ENCODE data around the gene ZDHHC23.

The ZDHHC23 gene

DNA sequence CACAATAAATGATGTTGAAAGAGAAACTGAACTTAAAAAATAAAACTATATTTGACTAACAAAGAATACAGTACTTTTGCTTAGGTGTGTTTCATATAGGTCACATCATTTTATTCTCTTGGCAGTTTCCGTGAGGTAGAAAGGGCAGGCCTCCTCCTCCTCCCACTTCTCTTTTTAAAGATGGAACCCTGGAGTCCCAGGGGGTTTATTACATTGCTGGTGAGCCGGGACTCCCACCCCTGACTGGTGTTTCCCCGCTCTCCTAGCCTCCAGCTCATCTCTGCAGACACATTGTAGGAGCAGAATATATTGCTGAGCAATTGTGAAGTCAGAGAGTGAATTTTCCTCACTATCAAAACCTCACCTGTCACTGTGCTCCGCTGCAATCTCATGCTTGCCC is 30.0 kb downstream of the ZDHHC23 start:
- H3K36me3 ChIP-seq (ENCODE audit: insufficient read depth, low read length) = no peaks in the 10 kb centered on the region
- H3K27ac ChIP-seq = no peak overlapping the region
- no peak for TF ChIP-seq EZH2 (IDR thresholded peaks at IDR 0.05)
- no peak for TF ChIP-seq POLR2AphosphoS5 (IDR thresholded peaks at IDR 0.05; ENCODE audit: borderline replicate concordance, low read depth, low read length)
- no peak for TF ChIP-seq FOXP2 (optimal IDR thresholded peaks at IDR 0.05; ENCODE audit: control extremely low read depth, extremely low read length, insufficient read depth)
- no peak overlapping the region for H3K9ac ChIP-seq (ENCODE audit: insufficient read length)
- no peak for DNase-seq (ENCODE audit: low read depth, low spot score)
- H3K4me3 ChIP-seq = no peak overlapping the region
- no peaks in the 10 kb centered on the region for H3K9me3 ChIP-seq (ENCODE audit: low read depth, low read length)

DNA sequence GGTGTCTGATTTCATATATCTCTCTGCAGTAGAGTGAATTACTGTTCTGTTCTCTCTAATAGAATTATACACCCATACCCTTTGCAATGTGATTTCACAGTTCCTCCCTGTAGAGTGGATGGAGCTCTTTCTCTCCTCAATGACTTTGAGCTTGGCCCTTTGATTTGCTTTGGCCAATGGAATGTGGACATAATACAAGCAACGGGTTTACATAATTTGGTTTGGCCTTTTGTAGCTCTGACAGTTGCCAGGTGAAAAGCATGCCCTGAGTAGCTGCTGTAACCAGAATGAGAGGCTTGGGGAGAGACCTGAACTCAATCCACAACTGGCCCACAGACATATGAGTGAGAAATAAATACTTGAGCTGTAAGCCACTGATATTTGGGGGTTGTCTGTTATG is 32.1 kb downstream of the ZDHHC23 start:
- DNase-seq (ENCODE audit: low read depth, low spot score) = no peak
- Histone ChIP-seq H3K9me3 (ENCODE audit: low read depth, low read length) (no peaks in the 10 kb centered on the region), H3K36me3 (ENCODE audit: insufficient read depth, low read length) (no peaks in the 10 kb centered on the region), H3K4me3 (no peak overlapping the region), H3K27ac (no peak overlapping the region), H3K9ac (ENCODE audit: insufficient read length) (no peak overlapping the region)
- TF ChIP-seq EZH2 (IDR thresholded peaks at IDR 0.05) (no peak), POLR2AphosphoS5 (IDR thresholded peaks at IDR 0.05; ENCODE audit: borderline replicate concordance, low read depth, low read length) (no peak), FOXP2 (optimal IDR thresholded peaks at IDR 0.05; ENCODE audit: control extremely low read depth, extremely low read length, insufficient read depth) (no peak)

DNA sequence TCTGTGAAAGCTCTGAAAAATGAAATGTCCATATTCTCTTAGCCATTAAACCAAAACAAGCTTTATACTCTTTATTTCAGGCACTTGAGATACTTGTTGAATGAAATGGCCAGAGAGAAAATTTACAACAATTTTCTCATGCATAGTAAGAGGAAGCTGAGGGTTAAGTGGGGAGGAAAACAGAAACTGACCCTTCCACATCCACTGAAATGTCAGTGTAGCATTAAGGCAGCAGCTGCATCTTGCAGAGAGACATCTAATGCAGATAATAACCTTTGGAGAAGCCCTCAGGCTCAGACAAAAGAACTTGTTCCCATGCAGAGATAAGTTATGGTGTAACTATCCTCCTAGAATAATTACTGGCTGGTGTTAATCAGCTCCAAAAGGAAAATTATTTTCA is 34.0 kb downstream of the ZDHHC23 start:
- Histone ChIP-seq H3K4me3 (no peak overlapping the region), H3K9me3 (ENCODE audit: low read depth, low read length) (no peaks in the 10 kb centered on the region), H3K9ac (ENCODE audit: insufficient read length) (no peak overlapping the region), H3K36me3 (ENCODE audit: insufficient read depth, low read length) (no peaks in the 10 kb centered on the region), H3K27ac (no peak overlapping the region)
- TF ChIP-seq FOXP2 (optimal IDR thresholded peaks at IDR 0.05; ENCODE audit: control extremely low read depth, extremely low read length, insufficient read depth) = no peak
- no peak for TF ChIP-seq EZH2 (IDR thresholded peaks at IDR 0.05)
- TF ChIP-seq POLR2AphosphoS5 (IDR thresholded peaks at IDR 0.05; ENCODE audit: borderline replicate concordance, low read depth, low read length) = no peak
- DNase-seq (ENCODE audit: low read depth, low spot score) = no peak

DNA sequence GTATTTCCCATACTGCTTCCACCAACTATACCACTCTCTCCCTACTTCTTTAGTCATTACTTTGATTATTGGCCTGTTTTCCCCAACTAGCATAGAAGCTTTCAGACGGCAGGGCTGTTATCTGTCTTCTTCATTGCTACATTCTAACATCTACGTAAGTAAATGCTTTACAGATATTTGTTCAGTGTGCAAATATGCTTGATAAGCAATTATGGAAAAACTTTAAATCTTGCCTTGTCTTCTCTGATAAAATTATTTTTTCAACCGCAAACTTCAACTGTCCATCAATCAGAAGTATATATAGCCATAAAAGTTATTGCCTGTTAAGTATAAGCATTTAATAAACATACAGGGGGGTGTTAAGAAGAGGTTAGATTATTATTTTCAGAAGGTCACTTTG is 35.7 kb downstream of the ZDHHC23 start:
- no peaks in the 10 kb centered on the region for H3K36me3 ChIP-seq (ENCODE audit: insufficient read depth, low read length)
- TF ChIP-seq FOXP2 (optimal IDR thresholded peaks at IDR 0.05; ENCODE audit: control extremely low read depth, extremely low read length, insufficient read depth) (no peak), POLR2AphosphoS5 (IDR thresholded peaks at IDR 0.05; ENCODE audit: borderline replicate concordance, low read depth, low read length) (no peak), EZH2 (IDR thresholded peaks at IDR 0.05) (no peak)
- no peak overlapping the region for H3K9ac ChIP-seq (ENCODE audit: insufficient read length)
- DNase-seq (ENCODE audit: low read depth, low spot score) = no peak
- H3K27ac ChIP-seq = no peak overlapping the region
- no peak overlapping the region for H3K4me3 ChIP-seq
- H3K9me3 ChIP-seq (ENCODE audit: low read depth, low read length) = no peaks in the 10 kb centered on the region

DNA sequence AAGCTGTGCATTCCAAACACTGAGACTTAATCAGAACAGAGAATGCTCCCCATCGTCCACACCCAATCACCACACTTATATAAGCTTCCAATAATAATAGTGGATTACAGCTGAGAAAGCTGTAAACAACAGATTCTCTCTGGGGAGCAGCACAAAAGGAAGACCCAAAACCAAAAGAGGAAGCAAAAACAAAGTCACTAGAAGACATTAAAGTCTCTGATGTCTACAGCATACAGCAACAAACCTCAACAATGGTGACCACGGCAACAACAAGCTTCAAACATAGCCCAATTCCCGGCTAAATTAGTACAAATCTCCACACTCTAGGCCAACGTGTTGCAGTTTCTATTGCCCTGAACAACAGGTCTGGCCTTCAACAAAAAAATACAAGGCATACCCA is 37.7 kb downstream of the ZDHHC23 start:
- no peak overlapping the region for H3K9ac ChIP-seq (ENCODE audit: insufficient read length)
- TF ChIP-seq FOXP2 (optimal IDR thresholded peaks at IDR 0.05; ENCODE audit: control extremely low read depth, extremely low read length, insufficient read depth) (no peak), POLR2AphosphoS5 (IDR thresholded peaks at IDR 0.05; ENCODE audit: borderline replicate concordance, low read depth, low read length) (no peak), EZH2 (IDR thresholded peaks at IDR 0.05) (no peak)

DNA sequence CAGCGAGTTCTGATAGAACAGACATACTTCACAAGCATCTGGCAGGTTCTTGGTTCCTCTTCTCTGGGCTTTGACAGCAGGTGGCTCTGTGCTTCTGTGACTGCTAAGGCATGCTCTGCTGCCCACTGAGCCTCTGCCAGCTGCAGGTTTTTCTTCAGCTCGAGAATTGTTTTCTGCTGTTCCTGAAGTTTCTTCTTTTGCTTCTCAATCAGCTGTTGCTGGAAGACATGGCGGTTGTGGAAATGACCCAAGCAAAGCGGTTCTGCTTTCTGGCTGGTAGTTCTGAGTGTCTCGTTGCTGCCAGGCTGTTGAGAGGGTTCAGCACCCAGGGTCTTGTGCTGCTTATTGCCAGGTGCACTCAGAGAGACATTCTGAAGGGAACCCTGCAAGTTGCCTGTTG is 57.7 kb downstream of the ZDHHC23 start:
- no peak overlapping the region for H3K9ac ChIP-seq (ENCODE audit: insufficient read length)

More for the DNA sequence above, 37.7 kb downstream of the ZDHHC23 start:
- DNase-seq (ENCODE audit: low read depth, low spot score) = no peak
- no peaks in the 10 kb centered on the region for H3K36me3 ChIP-seq (ENCODE audit: insufficient read depth, low read length)
- no peak overlapping the region for H3K27ac ChIP-seq
- no peaks in the 10 kb centered on the region for H3K9me3 ChIP-seq (ENCODE audit: low read depth, low read length)
- no peak overlapping the region for H3K4me3 ChIP-seq

DNA sequence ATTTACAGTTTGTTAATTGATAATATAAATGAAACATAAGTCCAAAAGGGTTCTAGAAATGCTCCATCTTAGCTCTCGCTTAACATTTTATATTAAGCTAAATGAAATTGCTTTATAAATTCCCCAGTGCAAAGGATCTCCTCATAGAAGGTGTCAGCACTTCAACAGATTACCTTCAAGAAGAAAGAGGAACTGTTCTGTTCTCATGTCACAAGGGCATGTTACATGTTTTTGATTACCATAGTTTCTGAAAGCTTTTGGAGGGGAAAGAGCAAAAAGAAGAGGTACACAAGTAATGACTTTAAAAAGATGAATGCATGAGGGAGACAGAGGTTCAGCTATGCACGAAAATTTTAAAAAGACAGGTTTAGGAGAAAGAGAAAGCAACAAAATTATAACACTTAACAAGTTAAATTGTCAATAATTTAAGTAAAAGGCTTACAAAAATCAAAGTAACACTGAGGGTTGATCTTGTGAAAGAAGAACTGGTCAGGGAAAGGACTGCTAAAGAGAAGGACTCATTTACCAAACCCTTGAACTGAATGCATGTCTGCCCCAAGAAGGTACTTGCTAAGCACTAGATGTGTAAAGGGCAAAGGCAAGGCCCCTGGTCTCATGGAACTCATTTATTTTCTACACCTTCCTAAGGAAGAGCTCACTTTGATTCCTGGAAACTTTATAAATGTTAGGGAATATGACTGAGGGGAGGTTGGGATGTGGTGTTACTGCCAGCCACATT is 63.4 kb downstream of the ZDHHC23 start:
- Histone ChIP-seq H3K9me3 (ENCODE audit: low read depth, low read length) (no peaks in the 10 kb centered on the region), H3K27ac (no peak overlapping the region), H3K4me3 (no peak overlapping the region), H3K9ac (ENCODE audit: insufficient read length) (no peak overlapping the region), H3K36me3 (ENCODE audit: insufficient read depth, low read length) (no peaks in the 10 kb centered on the region)
- TF ChIP-seq POLR2AphosphoS5 (IDR thresholded peaks at IDR 0.05; ENCODE audit: borderline replicate concordance, low read depth, low read length) = no peak
- TF ChIP-seq EZH2 (IDR thresholded peaks at IDR 0.05) = no peak
- no peak for TF ChIP-seq FOXP2 (optimal IDR thresholded peaks at IDR 0.05; ENCODE audit: control extremely low read depth, extremely low read length, insufficient read depth)
- no peak for DNase-seq (ENCODE audit: low read depth, low spot score)

More for the DNA sequence above, 57.7 kb downstream of the ZDHHC23 start:
- Histone ChIP-seq H3K4me3 (no peak overlapping the region), H3K36me3 (ENCODE audit: insufficient read depth, low read length) (no peaks in the 10 kb centered on the region), H3K27ac (no peak overlapping the region), H3K9me3 (ENCODE audit: low read depth, low read length) (0 out of 2 replicates have a peak, but pooled peaks cover 3% of the 10 kb centered on the region)
- no peak for TF ChIP-seq FOXP2 (optimal IDR thresholded peaks at IDR 0.05; ENCODE audit: control extremely low read depth, extremely low read length, insufficient read depth)
- TF ChIP-seq EZH2 (IDR thresholded peaks at IDR 0.05) = no peak
- DNase-seq (ENCODE audit: low read depth, low spot score) = no peak
